ENCODE data around the gene LRMDA. TPM values are rescaled to one million over a fixed set of nuclear protein-coding genes. Genes with fewer than 3 reads are reported as not detected.

LRMDA gene
- total RNA-seq, 4 donors from 2014 or later = 1.4 to 23.1 (median 3.6) TPM

- Histone ChIP-seq H3K36me3 (no peaks in the 10 kb centered on the region), H3K4me3 (no peak overlapping the region), H3K27me3 (no peaks in the 10 kb centered on the region), H3K4me1 (peaks cover 0 to 6% (median 0%) of the 10 kb centered on the region in 4 donors), H3K27ac (no peak overlapping the region), H3K9me3 (no peaks in the 10 kb centered on the region)
- TF ChIP-seq POLR2A (IDR thresholded peaks at IDR 0.05) = no peak
- TF ChIP-seq, protein P1, sequence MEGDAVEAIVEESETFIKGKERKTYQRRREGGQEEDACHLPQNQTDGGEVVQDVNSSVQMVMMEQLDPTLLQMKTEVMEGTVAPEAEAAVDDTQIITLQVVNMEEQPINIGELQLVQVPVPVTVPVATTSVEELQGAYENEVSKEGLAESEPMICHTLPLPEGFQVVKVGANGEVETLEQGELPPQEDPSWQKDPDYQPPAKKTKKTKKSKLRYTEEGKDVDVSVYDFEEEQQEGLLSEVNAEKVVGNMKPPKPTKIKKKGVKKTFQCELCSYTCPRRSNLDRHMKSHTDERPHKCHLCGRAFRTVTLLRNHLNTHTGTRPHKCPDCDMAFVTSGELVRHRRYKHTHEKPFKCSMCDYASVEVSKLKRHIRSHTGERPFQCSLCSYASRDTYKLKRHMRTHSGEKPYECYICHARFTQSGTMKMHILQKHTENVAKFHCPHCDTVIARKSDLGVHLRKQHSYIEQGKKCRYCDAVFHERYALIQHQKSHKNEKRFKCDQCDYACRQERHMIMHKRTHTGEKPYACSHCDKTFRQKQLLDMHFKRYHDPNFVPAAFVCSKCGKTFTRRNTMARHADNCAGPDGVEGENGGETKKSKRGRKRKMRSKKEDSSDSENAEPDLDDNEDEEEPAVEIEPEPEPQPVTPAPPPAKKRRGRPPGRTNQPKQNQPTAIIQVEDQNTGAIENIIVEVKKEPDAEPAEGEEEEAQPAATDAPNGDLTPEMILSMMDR (IDR thresholded peaks at IDR 0.05) = no peak
- DNase-seq = no peak
Observed at GRCh38 chr10:76456197-76456596, 1024.8 kb downstream of the LRMDA start.

DNA sequence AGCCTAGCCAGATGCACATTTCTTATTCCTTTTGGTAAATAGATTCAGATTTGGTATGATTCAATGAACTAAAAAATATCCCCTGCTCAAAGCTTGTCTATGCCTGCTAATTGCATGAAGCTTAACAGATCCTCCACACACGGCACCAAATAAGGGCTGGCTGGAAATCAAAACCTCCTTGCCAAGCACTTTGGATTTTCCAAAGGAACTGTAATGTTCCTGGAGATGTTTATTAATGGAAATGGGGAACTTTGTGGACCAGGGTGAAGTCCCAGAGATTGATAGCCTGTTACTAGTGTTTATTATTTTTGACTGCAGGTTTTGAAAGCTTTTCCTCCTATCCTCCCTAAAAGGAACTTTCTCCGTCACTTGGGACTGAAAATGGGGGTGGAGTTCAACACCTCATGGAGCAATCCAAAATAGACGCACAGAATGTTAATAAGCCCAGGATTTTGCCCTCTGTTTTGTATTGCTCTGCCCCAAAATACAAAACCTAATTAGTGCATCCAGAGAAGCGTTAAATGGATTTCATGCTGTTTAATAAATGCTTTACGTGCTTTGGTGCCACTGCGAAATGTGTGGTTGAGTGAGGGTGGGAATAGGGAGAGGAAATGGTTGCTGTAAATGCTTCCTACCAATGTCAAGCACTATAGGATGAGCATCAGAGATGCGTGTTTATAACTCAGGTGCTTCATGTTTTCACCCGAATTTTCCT lies 1027.7 kb downstream of the LRMDA start:
- TF ChIP-seq, protein P1 (IDR thresholded peaks at IDR 0.05) = no peak
- no peak for TF ChIP-seq POLR2A (IDR thresholded peaks at IDR 0.05)

DNA sequence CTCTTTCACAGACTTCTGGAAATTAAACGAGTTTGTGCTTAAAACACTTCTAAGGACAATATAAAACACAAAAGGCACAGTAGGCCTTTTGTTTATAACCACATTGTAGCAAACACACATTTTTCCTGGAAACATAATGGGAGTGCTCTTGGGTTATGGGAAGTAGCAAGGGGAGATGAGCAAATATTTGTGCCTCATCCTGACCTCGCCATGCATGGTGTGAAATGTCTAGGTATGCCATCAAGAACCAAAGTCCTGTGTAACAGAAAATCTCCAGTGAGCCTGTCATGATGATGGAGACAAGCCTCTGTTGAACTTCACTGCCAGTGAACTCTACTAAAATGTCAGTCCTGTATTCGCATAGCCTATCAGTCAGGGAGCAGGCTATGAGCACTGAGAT lies 1029.6 kb downstream of the LRMDA start:
- DNase-seq = no peak
- TF ChIP-seq, protein P1 (IDR thresholded peaks at IDR 0.05) = no peak
- no peak for TF ChIP-seq POLR2A (IDR thresholded peaks at IDR 0.05)
- Histone ChIP-seq H3K27ac (no peak overlapping the region), H3K4me1 (peaks cover 0 to 6% (median 0%) of the 10 kb centered on the region in 4 donors), H3K4me3 (no peak overlapping the region), H3K27me3 (no peaks in the 10 kb centered on the region), H3K9me3 (no peaks in the 10 kb centered on the region), H3K36me3 (no peaks in the 10 kb centered on the region)

More for the DNA sequence above, 1027.7 kb downstream of the LRMDA start:
- H3K9me3 ChIP-seq = no peaks in the 10 kb centered on the region
- H3K27me3 ChIP-seq = no peaks in the 10 kb centered on the region
- no peaks in the 10 kb centered on the region for H3K36me3 ChIP-seq
- H3K4me3 ChIP-seq = no peak overlapping the region
- DNase-seq = no peak
- H3K27ac ChIP-seq = no peak overlapping the region
- peaks cover 0 to 6% (median 0%) of the 10 kb centered on the region in 4 donors for H3K4me1 ChIP-seq

DNA sequence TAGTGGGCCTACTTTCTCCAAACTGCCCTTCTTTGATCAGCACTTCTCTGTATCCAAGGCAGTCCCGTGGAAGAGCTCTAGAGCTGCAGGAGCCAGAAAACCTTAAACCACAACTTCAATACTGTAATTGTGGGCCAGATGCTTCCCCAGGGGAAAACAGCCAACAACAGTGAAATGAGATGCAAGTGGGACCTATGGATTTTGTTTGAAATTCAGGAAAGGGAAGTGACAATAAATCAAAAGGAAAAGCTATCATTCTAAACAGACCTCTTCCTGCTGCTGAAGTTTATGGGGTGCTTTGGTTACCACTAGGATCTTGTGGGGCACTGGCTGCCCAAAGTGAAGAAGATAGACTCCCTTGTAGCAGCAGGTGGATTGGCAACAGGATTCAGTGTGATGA lies 1031.7 kb downstream of the LRMDA start:
- Histone ChIP-seq H3K4me3 (no peak overlapping the region), H3K9me3 (no peaks in the 10 kb centered on the region), H3K27ac (no peak overlapping the region), H3K4me1 (peaks cover 0 to 6% (median 0%) of the 10 kb centered on the region in 4 donors), H3K27me3 (no peaks in the 10 kb centered on the region), H3K36me3 (no peaks in the 10 kb centered on the region)
- no peak for DNase-seq
- TF ChIP-seq, protein P1 (IDR thresholded peaks at IDR 0.05) = no peak
- no peak for TF ChIP-seq POLR2A (IDR thresholded peaks at IDR 0.05)

- Histone ChIP-seq H3K4me3 (no peak overlapping the region), H3K36me3 (no peaks in the 10 kb centered on the region), H3K27me3 (no peaks in the 10 kb centered on the region), H3K27ac (no peak overlapping the region), H3K4me1 (no peaks in the 10 kb centered on the region), H3K9me3 (no peaks in the 10 kb centered on the region)
- TF ChIP-seq POLR2A (IDR thresholded peaks at IDR 0.05) = no peak
- TF ChIP-seq, protein P1 (IDR thresholded peaks at IDR 0.05) = no peak
- DNase-seq = no peak
Observed at GRCh38 chr10:76466836-76467503, 1035.5 kb downstream of the LRMDA start.
